Measurements from ENCODE around the gene HAAO. TPM values are rescaled to one million over a fixed set of nuclear protein-coding genes. Genes with fewer than 3 reads are reported as not detected.
A peak's percentile ranks its signal among the peaks of the same experiment; 100 is the strongest.
"Not testable (repeated sequence)": the region's sequence is repeated elsewhere in the genome, so short reads cannot be mapped to it uniquely, and the experiment has no call there.

The HAAO gene
- total and polyA plus RNA-seq, 2 of the 13 experiments (the other 11 are each of a cell fraction or from before 2014, with no cell fraction given): 36.1 to 42.7 TPM

GRCh38 chr2:42832289-42832634, 39.9 kb upstream of the HAAO start (continued):
- TF ChIP-seq ELF1 (CRISPR knock-in tag; IDR thresholded peaks at IDR 0.05) (no peak), ZMYM3 (CRISPR knock-in tag; IDR thresholded peaks at IDR 0.05) (no peak)

- in situ Hi-C loops (cut with HindIII; ENCODE audit: extremely low pct_ligation_motif_present, low pct_unique_long_range_greater_than_20kb); H3K79me2 ChIP-seq (ENCODE audit: insufficient read depth, low read length); FAIRE-seq; H3K4me3 ChIP-seq (replicated peaks in 1 of 3; ENCODE audit: insufficient read depth in 1 of 3, low read depth in 2 of 3, low read length in 3 of 3); H3K27ac ChIP-seq (ENCODE audit: extremely low read length, insufficient read depth, low read length); CTCF ChIA-PET (ENCODE audit: low intra/inter-chr PET ratio, low total read pairs); BruUV-seq (replicated peaks); H3K4me2 ChIP-seq (ENCODE audit: low read depth, low read length); DNase-seq (ENCODE audit: low spot score); H3K9me3 ChIP-seq (ENCODE audit: low read length); intact Hi-C loops (cut with micrococcal nuclease; ENCODE audit: unreplicated experiment); ATAC-seq; H3K36me3 ChIP-seq (replicated peaks in 1 of 2; ENCODE audit: control insufficient read depth in 1 of 2, insufficient read depth in 2 of 2, low read length in 2 of 2); H4K20me1 ChIP-seq (ENCODE audit: insufficient read depth, low read length); H3K9ac ChIP-seq (ENCODE audit: insufficient read depth, low read depth, low read length); H2AFZ ChIP-seq (ENCODE audit: low read length): not testable (repeated sequence)
- POLR2A ChIA-PET: interaction anchor here (2.0 kb wide), 1 partner anchor 21 kb away, joined by 4 read pairs; no protein-coding TSS in a partner anchor
- Histone ChIP-seq H3K27me3 (ENCODE audit: control insufficient read depth in 1 of 2, insufficient read depth in 2 of 2, low read length in 2 of 2) (peaks cover 0 to 19% of the 10 kb centered on the region in 2 experiments; a peak in 3 of 5 replicates), H3K4me1 (ENCODE audit: insufficient read depth, low read length) (peaks cover 40% of the 10 kb centered on the region)
- peak; percentile 58 for TF ChIP-seq ZBTB33 (CRISPR knock-in tag; IDR thresholded peaks at IDR 0.05)
- 80% methylated on average over 26 of the region's 26 CpGs for WGBS (ENCODE audit: low lambda C conversion rate)
Observed at GRCh38 chr2:42831575-42832288, 39.3 kb upstream of the HAAO start.
